Right ventricle myocardium inferior (tissue), 1 donor: ENCODE results near the gene B3GNT7. TPM values are rescaled to one million over a fixed set of nuclear protein-coding genes. Genes with fewer than 3 reads are reported as not detected.
"Not testable (repeated sequence)": the region's sequence is repeated elsewhere in the genome, so short reads cannot be mapped to it uniquely, and the experiment has no call there.

Experiments
- ATAC-seq: fragments of 200-7000 bp; cut with Tn5 transposase; one replicate; pipeline ENCODE4 v1.9.1; 2020; ENCODE audit warnings: mild to moderate bottlenecking, moderate library complexity
- DNase-seq: peaks from one replicate; pipeline ENCODE4 v3.0.0; 2021; ENCODE audit errors: missing footprints
- intact Hi-C: fragments of 100-400 bp; cut with DNase I; formaldehyde crosslinking; loops from one replicate; pipeline ENCODE4 v1.11.0; 2022
- total RNA-seq: library from RNA; stranded (reverse); fragmentation: NEBNext Ultra II Directional; extraction: Animal tissue kit (Norgen Biotek cat#: 25700); gene quantifications from one replicate; pipeline ENCODE4 v1.2.1, GENCODE V29; 2021
- donor health status: DM: no; HTN: yes; CAD: no; lungs with severe emphysema.

Gene B3GNT7
- total RNA-seq, 1 donor from 2014 or later: 9.1 TPM

- intact Hi-C loops: loop anchor here (5.0 kb wide), 1 partner anchor 35 kb away; the partner anchor contains the start of gene B3GNT7
- peak; percentile 50 for DNase-seq
- peak; percentile 6 for ATAC-seq
Measured at GRCh38 chr2:231362555-231363184, 32.8 kb upstream of the B3GNT7 start.

GRCh38 chr2:231364061-231364460 lies 31.4 kb upstream of the B3GNT7 start:
- intact Hi-C loops: loop anchor here (5.0 kb wide), 1 partner anchor 33 kb away; the partner anchor contains the start of gene B3GNT7
- DNase-seq (peak; percentile 37), ATAC-seq (no peak)

- ATAC-seq (no peak), DNase-seq (peak; percentile 6)
- intact Hi-C loops: loop anchor here (5.0 kb wide), 1 partner anchor 32 kb away; the partner anchor contains the start of gene B3GNT7
Measured at GRCh38 chr2:231364961-231365810, 30.3 kb upstream of the B3GNT7 start.

- intact Hi-C loops: no loop called here
Measured at GRCh38 chr2:231367178-231367577, 28.3 kb upstream of the B3GNT7 start.

GRCh38 chr2:231369580-231370428 lies 25.7 kb upstream of the B3GNT7 start:
- DNase-seq: peak; percentile 71
- intact Hi-C loops: no loop called here
- peak; percentile 79 for ATAC-seq

More at GRCh38 chr2:231367178-231367577, 28.3 kb upstream of the B3GNT7 start:
- ATAC-seq (no peak), DNase-seq (peak; percentile 28)

GRCh38 chr2:231370429-231370748 lies 25.1 kb upstream of the B3GNT7 start:
- intact Hi-C loops: no loop called here
- peak; percentile 43 for DNase-seq
- no peak for ATAC-seq

GRCh38 chr2:231370749-231371429 lies 24.6 kb upstream of the B3GNT7 start:
- intact Hi-C loops: no loop called here
- ATAC-seq (peak; percentile 43), DNase-seq (peak; percentile 67)

GRCh38 chr2:231371430-231372054 lies 24.0 kb upstream of the B3GNT7 start:
- peak; percentile 22 for DNase-seq
- intact Hi-C loops: no loop called here
- ATAC-seq: peak; percentile 9

- intact Hi-C loops: no loop called here
- no peak for ATAC-seq
- peak; percentile 5 for DNase-seq
Measured at GRCh38 chr2:231372326-231372725, 23.2 kb upstream of the B3GNT7 start.

- ATAC-seq: no peak
- intact Hi-C loops: no loop called here
- DNase-seq: peak; percentile 47
Measured at GRCh38 chr2:231373184-231373583, 22.3 kb upstream of the B3GNT7 start.

- peak; percentile 9 for DNase-seq
- intact Hi-C loops: no loop called here
- ATAC-seq: no peak
Measured at GRCh38 chr2:231373786-231374349, 21.6 kb upstream of the B3GNT7 start.

GRCh38 chr2:231374771-231375170 lies 20.7 kb upstream of the B3GNT7 start:
- intact Hi-C loops: no loop called here
- ATAC-seq: no peak

GRCh38 chr2:231375994-231376615 lies 19.4 kb upstream of the B3GNT7 start:
- DNase-seq: peak; percentile 17
- intact Hi-C loops, ATAC-seq: not testable (repeated sequence)

More at GRCh38 chr2:231374771-231375170, 20.7 kb upstream of the B3GNT7 start:
- DNase-seq: no peak

- ATAC-seq (no peak), DNase-seq (peak; percentile 1)
- intact Hi-C loops: no loop called here
Measured at GRCh38 chr2:231376857-231377256, 18.7 kb upstream of the B3GNT7 start.

- peak; percentile 50 for DNase-seq
- intact Hi-C loops: no loop called here
- peak; percentile 30 for ATAC-seq
Measured at GRCh38 chr2:231378026-231378722, 17.3 kb upstream of the B3GNT7 start.

- intact Hi-C loops: no loop called here
- DNase-seq (peak; percentile 22), ATAC-seq (no peak)
Measured at GRCh38 chr2:231379266-231380215, 16.0 kb upstream of the B3GNT7 start.
